ENCODE data around the gene NUFIP2. TPM values are rescaled to one million over a fixed set of nuclear protein-coding genes. Genes with fewer than 3 reads are reported as not detected.

Gene NUFIP2
- total RNA-seq, 2 experiments from 2014 or later, result 78.4 to 82.2 TPM

- no peak for TF ChIP-seq CTCF (IDR thresholded peaks at IDR 0.05)
- CTCF ChIA-PET, result no interaction called here
- H3K27me3 ChIP-seq (ENCODE audit: control insufficient read depth in 1 of 2, insufficient read depth in 2 of 2, low read length in 2 of 2), result no peaks in the 10 kb centered on the region
- Mint-ChIP-seq H3K36me3 (ENCODE audit: low read depth) (no peaks in the 10 kb centered on the region), H3K4me3 (no peak overlapping the region), H3K27me3 (no peaks in the 10 kb centered on the region), H3K9me3 (no peaks in the 10 kb centered on the region), H3K4me1 (ENCODE audit: low read depth) (no peaks in the 10 kb centered on the region), H3K27ac (no peak overlapping the region)
- DNase-seq (no peak), ATAC-seq (ENCODE audit: poor library complexity) (no peak)
- H3K36me3 ChIP-seq (ENCODE audit: insufficient read depth, low read length), result no peaks in the 10 kb centered on the region
- no peaks in the 10 kb centered on the region for H3K4me1 ChIP-seq (ENCODE audit: insufficient read depth, low read length)
- intact Hi-C loops (cut with DNase I, micrococcal nuclease), result no loop called here
- no peak overlapping the region for H3K4me3 ChIP-seq (ENCODE audit: low read length)
- POLR2A ChIA-PET, result interaction anchor here (2.1 kb wide), 1 partner anchor 39 kb away, joined by 6 read pairs; no protein-coding TSS in a partner anchor
- H3K27ac ChIP-seq (ENCODE audit: low read depth in 1 of 2, low read length in 2 of 2), result no peak overlapping the region
- no peaks in the 10 kb centered on the region for H3K9me3 ChIP-seq (ENCODE audit: control insufficient read depth in 1 of 2, insufficient read depth in 1 of 2, low read length in 2 of 2)
These were observed 37.7 kb upstream of the NUFIP2 start for GRCh38 chr17:29331708-29332085.

GRCh38 chr17:29331075-29331707 is 37.2 kb upstream of the NUFIP2 start:
- no peaks in the 10 kb centered on the region for H3K9me3 ChIP-seq (ENCODE audit: control insufficient read depth in 1 of 2, insufficient read depth in 1 of 2, low read length in 2 of 2)
- no peak overlapping the region for H3K27ac Mint-ChIP-seq
- ChIA-PET POLR2A (interaction anchor here (2.1 kb wide), 1 partner anchor 39 kb away, joined by 6 read pairs; no protein-coding TSS in a partner anchor), CTCF (no interaction called here)
- H3K27me3 Mint-ChIP-seq, result no peaks in the 10 kb centered on the region
- no peak for TF ChIP-seq CTCF (IDR thresholded peaks at IDR 0.05)
- H3K4me3 Mint-ChIP-seq, result no peak overlapping the region
- no peak for DNase-seq
- no peak overlapping the region for H3K4me3 ChIP-seq (ENCODE audit: low read length)
- H3K36me3 Mint-ChIP-seq (ENCODE audit: low read depth), result no peaks in the 10 kb centered on the region
- H3K27me3 ChIP-seq (ENCODE audit: control insufficient read depth in 1 of 2, insufficient read depth in 2 of 2, low read length in 2 of 2), result no peaks in the 10 kb centered on the region
- H3K9me3 Mint-ChIP-seq, result no peaks in the 10 kb centered on the region
- no peak for ATAC-seq (ENCODE audit: poor library complexity)
- H3K4me1 Mint-ChIP-seq (ENCODE audit: low read depth), result no peaks in the 10 kb centered on the region
- intact Hi-C loops (cut with DNase I, micrococcal nuclease), result no loop called here
- H3K36me3 ChIP-seq (ENCODE audit: insufficient read depth, low read length), result no peaks in the 10 kb centered on the region
- H3K4me1 ChIP-seq (ENCODE audit: insufficient read depth, low read length), result no peaks in the 10 kb centered on the region
- no peak overlapping the region for H3K27ac ChIP-seq (ENCODE audit: low read depth in 1 of 2, low read length in 2 of 2)

DNA sequence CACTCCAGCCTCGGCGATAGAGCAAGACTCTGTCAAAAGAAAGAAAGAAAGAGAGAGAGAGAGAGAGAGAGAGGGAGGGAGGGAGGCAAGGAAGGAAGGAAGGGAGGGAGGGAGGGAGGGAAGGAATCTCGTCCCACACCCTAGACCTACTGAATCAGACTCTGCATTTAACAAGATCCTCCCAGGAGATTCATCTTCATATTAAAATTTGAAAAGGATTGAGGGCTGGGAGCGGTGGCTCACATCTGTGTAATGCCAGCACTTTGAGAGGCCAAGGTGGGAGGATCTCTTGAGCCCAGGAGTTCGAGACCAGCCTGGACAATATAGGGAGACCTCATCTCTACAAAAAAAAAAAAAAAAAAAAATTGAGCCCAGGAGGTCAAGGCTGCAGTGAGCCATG is 33.5 kb upstream of the NUFIP2 start:
- H3K36me3 ChIP-seq (ENCODE audit: insufficient read depth, low read length), result no peaks in the 10 kb centered on the region
- no peaks in the 10 kb centered on the region for H3K27me3 Mint-ChIP-seq
- ATAC-seq (ENCODE audit: poor library complexity), result no peak
- H3K27me3 ChIP-seq (ENCODE audit: control insufficient read depth in 1 of 2, insufficient read depth in 2 of 2, low read length in 2 of 2), result no peaks in the 10 kb centered on the region
- H3K4me3 Mint-ChIP-seq, result no peak overlapping the region
- no peaks in the 10 kb centered on the region for H3K9me3 Mint-ChIP-seq
- TF ChIP-seq CTCF (IDR thresholded peaks at IDR 0.05), result no peak
- H3K27ac ChIP-seq (ENCODE audit: low read depth in 1 of 2, low read length in 2 of 2), result no peak overlapping the region
- ChIA-PET POLR2A (no interaction called here), CTCF (no interaction called here)
- H3K27ac Mint-ChIP-seq, result no peak overlapping the region
- no peaks in the 10 kb centered on the region for H3K9me3 ChIP-seq (ENCODE audit: control insufficient read depth in 1 of 2, insufficient read depth in 1 of 2, low read length in 2 of 2)
- no peaks in the 10 kb centered on the region for H3K4me1 ChIP-seq (ENCODE audit: insufficient read depth, low read length)
- H3K4me1 Mint-ChIP-seq (ENCODE audit: low read depth), result no peaks in the 10 kb centered on the region
- no peak for DNase-seq
- intact Hi-C loops (cut with DNase I, micrococcal nuclease), result no loop called here
- no peak overlapping the region for H3K4me3 ChIP-seq (ENCODE audit: low read length)
- H3K36me3 Mint-ChIP-seq (ENCODE audit: low read depth), result no peaks in the 10 kb centered on the region
